ENCODE measurements around the gene AIPL1.

AIPL1 gene

DNA sequence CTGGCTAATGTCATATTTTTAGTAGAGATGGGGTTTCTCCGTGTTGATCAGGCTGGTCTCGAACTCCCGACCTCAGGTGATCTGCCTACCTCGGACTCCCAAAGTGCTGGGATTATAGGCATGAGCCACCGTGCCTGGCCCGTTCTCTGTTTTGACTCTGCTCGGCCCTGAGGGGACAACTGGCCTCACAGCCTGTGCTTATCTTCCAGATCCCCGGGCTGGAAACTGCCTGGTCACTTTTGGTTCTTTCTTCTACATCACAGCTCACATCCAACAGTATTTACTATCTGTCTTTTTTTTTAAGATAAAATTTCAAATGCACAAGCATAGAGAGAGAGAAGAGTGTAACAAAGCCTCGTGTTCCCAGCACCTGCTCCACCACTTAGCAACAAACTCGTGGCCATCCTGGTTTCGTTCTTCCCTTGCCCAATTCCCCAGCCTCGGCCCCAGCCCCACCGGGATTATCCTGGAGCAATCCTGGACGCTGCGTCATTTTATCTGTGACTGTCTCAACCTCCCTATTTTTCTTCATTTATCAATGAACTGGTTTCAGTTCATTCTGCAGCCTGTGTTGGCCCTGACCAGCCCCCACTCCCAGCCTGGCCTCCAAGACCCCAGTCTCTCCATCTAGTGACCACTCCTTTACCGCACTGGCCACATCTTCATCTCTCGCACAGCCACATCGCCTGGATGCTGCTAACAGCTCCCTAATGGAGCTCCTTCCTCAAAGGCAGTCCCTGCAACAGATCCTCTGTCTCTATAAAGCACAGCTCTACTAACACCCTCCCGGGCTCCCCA, 30.5 kb upstream of the AIPL1 start:
- no peak for DNase-seq

DNA sequence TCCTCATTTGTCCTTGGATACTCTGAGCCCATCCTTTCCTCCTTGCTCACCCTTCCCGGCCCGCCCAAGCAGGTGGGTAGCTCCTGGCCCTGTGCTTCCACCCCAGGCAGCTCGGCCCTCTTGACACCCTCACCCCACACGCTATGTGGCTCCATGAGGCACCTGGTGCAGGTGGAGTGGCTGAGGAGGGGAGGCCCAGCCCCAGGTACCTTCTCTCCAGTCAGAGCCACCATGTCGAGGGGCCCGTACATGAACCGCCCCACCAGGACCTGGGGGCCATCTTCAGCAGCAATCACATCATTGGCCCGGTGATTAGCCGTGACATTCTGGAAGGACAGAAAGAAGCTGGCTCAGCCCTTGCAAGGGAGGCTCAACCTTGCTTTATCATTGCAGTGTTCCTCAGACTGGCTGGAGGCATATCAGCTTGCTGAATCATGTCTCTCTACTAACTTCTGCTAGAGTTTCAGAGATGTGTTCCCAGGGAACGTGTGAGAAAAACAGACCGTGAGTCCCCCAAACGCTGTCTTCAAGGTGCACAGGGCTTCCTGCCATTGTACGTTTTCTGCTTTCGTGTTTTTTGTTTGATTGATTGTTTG, 29.6 kb upstream of the AIPL1 start:
- DNase-seq = no peak

DNA sequence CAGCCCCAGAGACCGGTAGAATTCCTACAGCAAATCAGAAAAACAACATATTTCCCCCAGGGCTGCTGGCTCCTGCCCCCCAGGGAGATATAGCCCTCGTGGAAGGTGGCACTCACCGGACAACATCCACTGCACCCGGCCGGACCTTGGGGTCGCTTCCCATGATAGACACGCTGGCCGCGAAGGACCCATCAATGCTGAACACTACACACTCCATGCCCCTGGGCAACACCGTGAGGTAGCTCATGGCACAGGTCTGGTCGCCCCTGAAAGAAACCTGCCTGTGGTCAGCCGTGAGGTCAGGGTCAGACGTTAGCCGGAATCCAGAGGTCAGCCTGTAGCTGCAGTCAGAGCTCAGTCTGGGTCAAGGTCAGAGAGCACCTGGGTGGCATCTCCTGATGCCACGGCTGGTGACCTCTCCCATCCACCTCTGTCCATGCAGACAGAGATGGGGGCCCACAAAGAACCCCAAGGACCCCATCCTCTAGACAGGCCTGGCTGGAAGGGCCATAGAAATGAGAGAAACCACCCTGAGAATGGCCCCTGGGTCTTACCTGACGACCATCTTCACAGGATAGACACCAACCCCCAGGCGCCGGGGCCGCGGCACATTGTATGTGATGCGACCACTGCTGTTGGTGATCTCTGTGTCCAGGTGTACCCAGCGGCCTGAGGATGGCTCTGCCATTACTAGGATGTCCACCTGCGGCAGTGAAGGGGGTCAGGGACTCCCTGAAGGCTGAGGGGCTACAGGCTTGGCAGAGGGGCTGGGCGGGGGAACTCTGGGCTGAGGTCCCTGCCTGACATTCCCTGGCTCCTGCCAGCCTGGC, 28.9 kb upstream of the AIPL1 start:
- no peak for DNase-seq

GRCh38 chr17:6462692-6463091, 27.8 kb upstream of the AIPL1 start:
- no peak for DNase-seq

GRCh38 chr17:6461792-6462524, 27.0 kb upstream of the AIPL1 start:
- no peak for DNase-seq

- DNase-seq = no peak
Measured at GRCh38 chr17:6461246-6461645, 26.3 kb upstream of the AIPL1 start.

DNA sequence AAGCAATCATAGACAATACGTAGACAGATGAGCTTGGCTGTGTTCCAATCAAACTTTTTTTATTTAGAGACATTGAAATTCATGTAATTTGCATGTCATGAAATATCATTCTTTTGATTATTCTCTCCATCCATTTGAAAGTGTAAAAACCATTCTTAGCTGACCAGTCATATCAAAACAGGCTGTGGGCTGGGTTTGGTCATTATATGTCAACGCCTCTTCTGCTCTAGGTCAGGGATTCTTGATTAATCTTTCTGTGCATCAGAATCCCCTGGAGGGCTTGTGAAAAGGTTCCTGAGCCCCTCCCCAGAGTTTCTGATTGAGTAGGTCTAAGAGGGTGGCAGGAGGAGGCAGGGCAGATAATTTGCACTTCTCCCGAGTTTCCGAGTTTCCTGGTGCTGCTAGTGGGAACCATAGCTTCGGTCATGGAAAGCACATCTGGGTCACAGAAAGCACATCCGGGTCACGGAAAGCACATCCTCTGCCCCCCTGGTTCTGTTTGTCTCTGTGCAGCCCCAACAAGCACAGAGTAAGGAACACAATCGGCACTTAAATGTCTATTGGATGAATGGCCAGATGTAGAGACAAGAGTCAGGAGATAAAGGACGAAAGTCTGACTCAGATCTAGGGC, 25.7 kb upstream of the AIPL1 start:
- DNase-seq = no peak

GRCh38 chr17:6458460-6458950, 23.6 kb upstream of the AIPL1 start:
- no peak for DNase-seq

DNA sequence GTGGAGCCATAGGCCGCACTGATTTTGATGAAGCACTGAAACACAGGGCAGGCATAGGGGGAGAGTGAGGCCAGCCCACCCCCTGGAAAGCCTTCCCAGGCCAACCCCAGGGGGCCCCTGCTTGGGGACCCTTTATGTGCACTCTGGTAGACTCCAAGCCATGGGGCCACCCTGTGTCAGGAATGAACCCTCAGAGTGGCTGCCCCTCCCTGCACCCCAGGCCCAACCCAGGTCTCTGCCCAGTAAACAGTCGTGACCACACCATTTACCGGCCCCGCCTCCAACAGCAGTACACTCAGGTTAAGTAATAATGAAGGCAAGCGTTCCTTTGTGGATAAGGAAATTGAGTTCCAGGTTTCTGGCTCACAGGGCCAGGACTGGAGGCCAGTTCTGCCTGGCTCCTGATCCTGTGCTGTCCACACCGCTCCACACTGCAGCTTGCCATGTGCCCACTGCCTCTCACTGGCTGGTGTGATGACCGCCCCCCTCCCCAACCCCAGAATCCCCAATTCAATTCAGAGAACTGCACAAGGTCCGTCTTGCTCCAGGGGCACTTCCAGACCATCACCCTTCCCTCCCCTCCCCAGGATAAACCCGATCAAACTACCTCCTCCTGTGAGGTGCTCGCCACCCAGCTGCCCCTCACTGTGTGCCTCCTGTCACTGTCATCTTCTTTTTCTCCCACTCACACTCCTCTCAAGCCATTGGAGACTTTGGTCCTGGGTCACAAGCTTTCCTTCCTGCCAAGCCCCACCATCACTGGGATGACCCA, 23.0 kb upstream of the AIPL1 start:
- no peak for DNase-seq

GRCh38 chr17:6456914-6457687, 22.2 kb upstream of the AIPL1 start:
- no peak for DNase-seq

- DNase-seq = no peak
Measured at GRCh38 chr17:6456321-6456720, 21.4 kb upstream of the AIPL1 start.

DNA sequence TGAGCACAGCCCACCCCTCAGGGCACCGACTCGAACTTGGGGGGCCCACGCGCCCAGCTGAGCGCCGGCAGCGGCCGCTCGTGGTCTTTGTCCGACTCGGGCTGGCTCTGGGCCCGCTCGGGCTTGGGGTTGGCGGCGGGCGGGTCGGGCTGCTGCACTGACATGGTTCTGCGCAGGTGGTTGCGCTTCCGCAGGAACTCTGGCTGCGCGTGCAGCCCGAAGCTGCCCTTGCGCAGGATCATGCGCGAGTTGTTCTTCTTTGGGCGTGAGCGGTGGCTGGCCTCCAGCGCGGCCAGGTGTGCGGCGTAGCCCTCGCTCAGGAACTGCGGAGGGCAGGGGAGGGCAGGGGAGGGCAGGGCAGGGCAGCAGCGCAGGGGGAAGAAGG, 20.4 kb upstream of the AIPL1 start:
- DNase-seq = no peak

DNA sequence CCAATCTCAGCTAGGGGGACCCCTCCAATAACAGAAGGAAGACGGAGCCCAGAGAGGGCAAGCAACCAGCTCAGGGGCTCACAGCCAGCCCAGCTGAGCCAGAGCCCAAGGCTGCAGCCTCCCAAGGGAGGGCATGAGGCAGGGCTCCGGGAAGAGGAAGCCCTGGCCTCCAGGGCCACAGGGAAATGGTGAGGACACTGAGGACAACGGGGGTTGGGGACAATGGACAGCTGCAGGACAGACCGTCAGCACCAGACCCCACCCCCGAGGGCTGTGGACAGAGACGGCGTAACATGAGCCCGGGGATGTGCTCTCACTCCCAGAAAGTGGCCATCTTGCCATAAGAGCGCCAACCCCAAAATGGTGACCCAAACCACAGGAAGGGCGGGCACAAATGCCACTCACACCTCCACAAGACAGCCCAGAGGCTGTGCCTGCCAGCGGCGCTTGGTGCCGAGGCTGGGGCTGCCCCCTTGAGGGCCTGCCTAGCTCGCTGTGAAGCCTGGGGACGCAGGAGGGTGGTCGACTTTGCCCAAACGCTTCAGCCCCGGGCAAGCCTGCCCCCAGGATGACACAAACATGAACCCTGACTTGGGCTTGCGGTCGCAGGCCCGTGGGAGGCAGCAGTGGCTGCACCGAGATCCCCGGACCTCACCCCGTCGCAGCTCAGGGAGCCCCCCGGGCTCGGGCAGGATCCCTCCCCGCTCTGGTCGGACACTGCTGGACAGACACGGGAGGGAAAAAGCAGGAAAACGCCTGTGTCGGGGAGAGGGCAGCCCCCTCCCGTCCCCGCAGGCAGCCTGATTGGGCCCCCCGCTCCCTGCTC, 19.8 kb upstream of the AIPL1 start:
- DNase-seq = no peak

DNA sequence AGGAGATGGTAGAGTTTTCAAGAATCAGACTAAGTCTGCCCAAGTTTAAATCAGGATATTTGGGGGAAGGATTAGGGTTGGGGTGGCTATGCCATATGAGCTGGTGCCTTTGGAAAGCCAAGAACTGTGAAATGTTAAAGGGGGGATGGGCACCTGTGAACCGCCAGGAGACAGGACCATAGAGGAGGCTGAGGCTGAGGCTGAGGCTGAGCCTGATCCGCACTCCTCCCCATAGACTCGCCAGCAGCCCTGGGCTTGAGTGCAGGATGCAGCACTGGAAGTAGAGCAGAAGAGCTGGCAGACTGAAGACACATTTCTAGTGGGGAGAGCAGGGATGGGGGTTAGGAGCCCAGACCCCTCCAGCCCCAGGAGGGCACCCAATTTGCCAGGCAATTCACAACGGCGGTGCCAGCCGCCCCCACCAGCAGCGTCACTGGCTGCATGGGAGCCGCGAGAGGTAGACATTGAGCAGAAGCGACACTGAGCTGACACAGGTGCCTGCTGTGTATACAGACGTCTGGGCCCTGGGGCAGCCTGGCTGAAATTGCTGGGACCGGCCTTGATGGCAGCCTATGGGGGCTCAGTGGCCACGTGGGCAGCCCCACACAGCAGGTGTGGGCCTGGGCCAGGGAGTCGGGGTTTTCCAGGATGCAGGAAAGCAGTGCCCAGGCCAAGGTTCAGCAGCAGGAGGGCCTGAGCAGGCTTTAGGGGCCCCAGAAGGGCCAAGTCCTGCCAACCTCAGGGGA, 18.5 kb upstream of the AIPL1 start:
- no peak for DNase-seq

- no peak for DNase-seq
Measured at GRCh38 chr17:6452471-6453266, 17.7 kb upstream of the AIPL1 start.

DNA sequence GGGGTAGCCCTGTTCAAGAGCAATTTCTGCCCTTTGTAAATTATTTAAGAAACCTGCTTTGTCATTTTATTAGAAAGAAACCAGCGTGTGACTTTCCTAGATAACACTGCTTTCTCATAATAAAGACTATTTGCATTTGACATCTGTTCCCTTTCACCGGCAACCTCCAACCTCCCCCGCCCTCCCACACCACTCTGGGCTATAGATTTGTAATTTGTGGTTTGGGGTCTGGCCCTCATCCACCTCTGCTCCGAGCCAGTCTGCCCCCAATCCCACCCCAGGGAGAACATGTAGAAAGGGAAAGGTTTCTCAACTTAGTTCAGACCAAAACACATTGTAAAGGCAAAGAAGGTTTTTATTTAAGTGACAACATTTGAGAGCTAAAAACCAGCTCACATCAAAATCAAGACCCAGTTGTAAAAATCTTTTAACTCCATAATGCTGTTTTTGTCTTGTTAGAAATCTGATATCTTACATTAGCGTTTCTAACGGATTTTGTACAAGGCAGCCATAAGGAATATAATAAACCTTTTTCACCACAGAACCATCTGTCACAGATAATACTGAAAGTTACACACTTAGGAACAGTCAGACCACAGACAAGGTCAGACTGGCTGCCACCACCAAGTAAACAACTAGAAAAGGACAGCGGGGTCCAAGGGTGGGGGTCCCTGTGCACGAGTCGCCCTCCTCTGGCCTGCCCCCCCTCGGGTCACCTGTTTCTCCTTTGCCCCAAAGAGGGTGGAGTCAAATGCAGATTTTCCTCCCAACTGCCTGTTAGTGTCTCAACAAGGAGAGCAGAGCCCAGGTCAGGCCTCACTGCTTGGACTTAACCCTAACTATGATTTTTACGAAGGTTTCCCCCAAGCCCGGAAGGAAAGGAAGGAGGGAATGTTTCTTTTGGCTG, 16.3 kb upstream of the AIPL1 start:
- no peak for DNase-seq

- DNase-seq = no peak
Measured at GRCh38 chr17:6449307-6449706, 14.4 kb upstream of the AIPL1 start.
